Common myeloid progenitor, CD34-positive (primary cell): ENCODE results near the gene TMEM94.

Experiments used
- CTCF ChIA-PET: fragments of 350-600 bp; sonication (Branson Sonifier 250); formaldehyde crosslinking; loops from one replicate; lab custom pipeline; 2021; ENCODE audit warnings: antibody characterized with exemption; lab: Charles Lee
- POLR2A ChIA-PET: fragments of 350-600 bp; sonication (Branson Sonifier 250); formaldehyde crosslinking; loops from one replicate; lab custom pipeline; 2021; ENCODE audit warnings: antibody characterized with exemption; lab: Charles Lee
- DNase-seq, 3 donors: peaks; one replicate each; pipeline versions ENCODE4 v3.0.0 to v3.0.0-alpha.2; 2013
- H3K27ac ChIP-seq, 2 experiments: 1 replicate in 1 of 2; 2 replicates in 1 of 2; pipeline ENCODE4 v1.7.0; 2013; ENCODE audit warnings: inconsistent platforms in 2 of 2, low read length in 2 of 2, mild to moderate bottlenecking in 2 of 2, low read depth in 1 of 2, moderate library complexity in 1 of 2; ENCODE audit not compliant: severe bottlenecking in 2 of 2, insufficient read depth in 1 of 2, poor library complexity in 1 of 2
- H3K27me3 ChIP-seq, 5 experiments: replicated peaks in 2 of 5; 1 replicate in 3 of 5; 2 replicates in 2 of 5; pipeline versions ENCODE4 v1.6.1 to v1.7.0; 2013; ENCODE audit warnings: low read length in 4 of 5, mild to moderate bottlenecking in 2 of 5, moderate library complexity in 2 of 5, inconsistent platforms in 1 of 5; ENCODE audit not compliant: insufficient read depth in 5 of 5, control insufficient read depth in 4 of 5
- H3K36me3 ChIP-seq, 4 experiments: 1 replicate in 2 of 4; 2 replicates in 2 of 4; pipeline versions ENCODE4 v1.6.1 to v1.7.0; 2013; ENCODE audit warnings: low read length in 3 of 4, control low read depth in 1 of 4, mild to moderate bottlenecking in 1 of 4; ENCODE audit not compliant: control insufficient read depth in 4 of 4, insufficient read depth in 4 of 4
- H3K4me1 ChIP-seq, 4 experiments: 1 replicate in 3 of 4; 2 replicates in 1 of 4; pipeline versions ENCODE4 v1.6.1 to v1.7.1; 2013; ENCODE audit warnings: low read length in 3 of 4, mild to moderate bottlenecking in 3 of 4, control low read depth in 1 of 4, inconsistent platforms in 1 of 4, moderate library complexity in 1 of 4; ENCODE audit not compliant: control insufficient read depth in 4 of 4, insufficient read depth in 4 of 4; ENCODE audit errors: control extremely low read depth in 1 of 4
- H3K4me3 ChIP-seq, 7 experiments: 1 replicate in 4 of 7; 2 replicates in 3 of 7; pipeline versions ENCODE4 v1.5.1 to v1.7.0; 2013; ENCODE audit warnings: mild to moderate bottlenecking in 7 of 7, low read length in 6 of 7, moderate library complexity in 6 of 7, inconsistent platforms in 2 of 7, low read depth in 2 of 7, control low read depth in 1 of 7; ENCODE audit not compliant: insufficient read depth in 4 of 7, control insufficient read depth in 1 of 7; ENCODE audit errors: extremely low read depth in 1 of 7
- H3K9me3 ChIP-seq, 5 experiments: 1 replicate in 4 of 5; 2 replicates in 1 of 5; pipeline versions ENCODE4 v1.6.1 to v1.7.1; 2013; ENCODE audit warnings: low read length in 4 of 5, mild to moderate bottlenecking in 2 of 5, inconsistent platforms in 1 of 5, low read depth in 1 of 5, moderate library complexity in 1 of 5; ENCODE audit not compliant: control insufficient read depth in 4 of 5, insufficient read depth in 2 of 5; ENCODE audit errors: control extremely low read depth in 1 of 5
- WGBS: methylation state at CpG from one replicate; pipeline ENCODE4 v1.1.5; 2013; ENCODE audit not compliant: insufficient coverage; 5-methylcytosine and 5-hydroxymethylcytosine counted together

Gene TMEM94

DNA sequence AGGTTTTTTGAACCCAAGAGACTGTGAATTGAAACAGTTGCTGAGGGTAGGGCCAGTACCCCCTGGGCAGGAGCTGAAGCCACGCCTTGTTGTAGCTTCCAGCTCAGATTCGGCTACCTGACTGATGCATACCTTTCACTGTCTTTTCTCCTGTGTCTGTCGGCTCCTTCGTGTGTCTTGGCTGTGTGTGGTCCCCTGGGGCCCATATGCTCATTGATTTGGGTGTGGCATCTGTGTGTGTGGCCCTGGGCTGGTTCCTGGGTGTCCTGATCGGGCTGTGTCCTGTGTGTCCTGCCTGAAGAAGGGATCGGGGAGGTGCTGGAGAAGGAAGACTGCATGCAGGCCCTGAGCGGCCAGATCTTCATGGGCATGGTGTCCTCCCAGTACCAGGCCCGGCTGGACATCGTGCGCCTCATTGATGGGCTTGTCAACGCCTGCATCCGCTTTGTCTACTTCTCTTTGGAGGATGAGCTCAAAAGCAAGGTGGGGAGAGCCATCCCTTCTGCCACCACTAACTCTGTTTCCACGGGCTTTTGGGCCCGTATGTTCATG, 38.0 kb downstream of the TMEM94 start:
- POLR2A ChIA-PET, result no interaction called here
- Histone ChIP-seq H3K4me3 (no peak overlapping the region), H3K27me3 (no peaks in the 10 kb centered on the region), H3K27ac (no peak overlapping the region), H3K9me3 (no peaks in the 10 kb centered on the region), H3K36me3 (peaks cover 2 to 80% (median 58%) of the 10 kb centered on the region in 4 experiments), H3K4me1 (peaks cover 3 to 23% (median 23%) of the 10 kb centered on the region in 4 experiments)
- 97% methylated on average over 11 of the region's 14 CpGs for WGBS
- CTCF ChIA-PET, result interaction anchor here (1.1 to 1.7 kb wide), 2 partner anchors 9 to 22 kb away, joined by 3 to 5 read pairs; partner anchors contain the start of gene TSEN54
- no peak for DNase-seq

DNA sequence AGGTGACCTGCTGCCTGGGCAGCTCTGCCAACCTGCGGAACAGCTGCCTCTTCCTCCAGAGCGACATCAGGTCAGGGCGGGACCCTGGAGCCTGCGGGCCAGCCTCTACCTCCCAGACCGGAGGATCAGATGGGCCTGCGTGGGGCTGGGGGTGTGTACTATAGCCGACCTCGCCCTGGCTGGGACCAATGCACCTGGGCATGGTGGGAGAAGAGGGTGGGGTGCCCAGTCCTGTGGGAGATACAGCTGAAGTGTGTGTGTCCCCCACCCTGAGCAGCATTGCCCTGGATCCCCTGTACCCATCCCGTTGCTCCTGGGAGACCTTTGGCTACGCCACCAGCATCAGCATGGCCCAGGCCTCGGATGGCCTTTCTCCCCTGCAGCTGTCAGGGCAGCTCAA, 39.6 kb downstream of the TMEM94 start:
- Histone ChIP-seq H3K27me3 (no peaks in the 10 kb centered on the region), H3K27ac (no peak overlapping the region), H3K4me3 (no peak overlapping the region), H3K9me3 (no peaks in the 10 kb centered on the region), H3K4me1 (peaks cover 3 to 28% (median 20%) of the 10 kb centered on the region in 4 experiments), H3K36me3 (peaks cover 2 to 91% (median 65%) of the 10 kb centered on the region in 4 experiments)
- ChIA-PET POLR2A (interaction anchor here (0.5 kb wide), 1 partner anchor 36 kb away, joined by 5 read pairs; no protein-coding TSS in a partner anchor), CTCF (interaction anchor here (0.9 to 1.4 kb wide), 2 partner anchors 9 to 63 kb away, joined by 3 read pairs; no protein-coding TSS in a partner anchor)
- no peak for DNase-seq
- 100% methylated on average over 11 of the region's 11 CpGs for WGBS

DNA sequence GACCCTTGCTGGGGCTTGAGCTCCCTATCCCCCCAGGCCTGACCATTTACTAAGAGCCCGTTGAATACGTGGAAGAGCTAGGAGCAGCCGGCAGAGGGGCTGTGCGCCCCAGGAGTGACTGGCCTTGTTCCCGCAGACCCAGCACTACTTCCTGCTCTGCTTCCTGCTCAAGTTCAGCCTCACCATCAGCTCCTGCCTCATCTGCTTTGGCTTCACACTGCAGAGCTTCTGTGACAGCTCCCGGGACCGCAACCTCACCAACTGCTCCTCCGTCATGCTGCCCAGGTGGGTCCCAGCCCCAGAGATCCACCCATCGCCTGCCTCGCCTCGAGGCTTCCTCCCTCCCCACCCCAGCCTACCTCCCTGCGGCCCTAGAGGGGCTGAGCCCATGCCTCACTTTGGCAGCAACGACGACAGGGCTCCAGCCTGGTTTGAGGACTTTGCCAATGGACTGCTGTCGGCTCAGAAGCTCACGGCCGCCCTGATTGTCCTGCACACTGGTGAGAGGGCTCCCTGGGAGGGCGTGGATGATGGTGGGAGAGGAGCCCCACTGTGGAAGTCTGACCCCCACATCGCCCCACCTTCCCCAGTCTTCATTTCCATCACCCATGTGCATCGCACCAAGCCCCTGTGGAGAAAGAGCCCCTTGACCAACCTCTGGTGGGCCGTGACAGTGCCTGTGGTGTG, 41.7 kb downstream of the TMEM94 start:
- DNase-seq, result peak; percentile 36 to 73 (median 68)
- CTCF ChIA-PET, result interaction anchor here (0.6 to 2.7 kb wide), 16 partner anchors 10 to 207 kb away, joined by 3 to 18 read pairs (median 4); partner anchors contain the start of genes LLGL2, TMEM94 and TSEN54
- peaks cover 2 to 71% (median 53%) of the 10 kb centered on the region in 4 experiments for H3K36me3 ChIP-seq

DNA sequence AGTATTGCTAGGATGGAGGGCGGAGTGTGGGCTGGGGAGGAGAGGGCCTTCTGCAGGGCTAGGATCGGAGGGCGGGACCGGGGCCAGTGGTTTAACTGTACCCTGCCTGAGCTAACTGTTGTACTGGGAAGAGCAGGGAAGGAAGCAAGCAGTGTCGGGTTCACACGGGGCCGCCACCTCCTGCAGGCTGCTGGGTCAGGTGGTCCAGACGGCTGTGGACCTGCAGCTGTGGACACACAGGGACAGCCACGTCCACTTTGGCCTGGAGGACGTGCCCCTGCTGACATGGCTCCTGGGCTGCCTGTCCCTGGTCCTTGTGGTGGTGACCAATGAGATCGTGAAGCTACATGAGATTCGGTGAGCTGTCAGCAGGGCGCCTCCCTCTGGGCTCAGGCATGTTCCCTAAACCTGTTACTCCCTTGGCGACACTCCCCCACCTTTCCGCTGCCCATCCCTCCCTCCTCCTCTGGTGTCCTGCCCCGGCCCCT, 42.3 kb downstream of the TMEM94 start:
- ChIA-PET POLR2A (interaction anchor here (0.5 to 1.2 kb wide), 4 partner anchors 11 to 134 kb away, joined by 3 to 4 read pairs (median 4); partner anchors contain the start of gene TMEM94), CTCF (interaction anchor here (0.6 to 2.7 kb wide), 13 partner anchors 9 to 208 kb away, joined by 3 to 18 read pairs (median 4); partner anchors contain the start of genes TMEM94 and TSEN54)
- Histone ChIP-seq H3K27me3 (no peaks in the 10 kb centered on the region), H3K4me3 (peak overlapping the region in 2 of 7 experiments; percentile 13 to 25), H3K36me3 (peaks cover 2 to 66% (median 47%) of the 10 kb centered on the region in 4 experiments), H3K4me1 (peaks cover 3 to 28% (median 19%) of the 10 kb centered on the region in 4 experiments), H3K27ac (peak overlapping the region in 1 of 2 experiments; percentile 25), H3K9me3 (no peaks in the 10 kb centered on the region)
- 59% methylated on average over 8 of the region's 16 CpGs for WGBS
- DNase-seq, result peak in 2 of 3 donors; percentile 9 to 12

More for the DNA sequence above, 41.7 kb downstream of the TMEM94 start:
- Histone ChIP-seq H3K27me3 (no peaks in the 10 kb centered on the region), H3K9me3 (no peaks in the 10 kb centered on the region), H3K27ac (peak overlapping the region in 1 of 2 experiments; percentile 2), H3K4me1 (peaks cover 3 to 28% (median 19%) of the 10 kb centered on the region in 4 experiments), H3K4me3 (peak overlapping the region in 3 of 7 experiments; percentile 13 to 33 (median 25))
- POLR2A ChIA-PET, result interaction anchor here (0.5 to 1.2 kb wide), 3 partner anchors 11 to 42 kb away, joined by 3 to 4 read pairs (median 3); partner anchors contain the start of gene TMEM94
- 4% methylated on average over 13 of the region's 21 CpGs for WGBS

DNA sequence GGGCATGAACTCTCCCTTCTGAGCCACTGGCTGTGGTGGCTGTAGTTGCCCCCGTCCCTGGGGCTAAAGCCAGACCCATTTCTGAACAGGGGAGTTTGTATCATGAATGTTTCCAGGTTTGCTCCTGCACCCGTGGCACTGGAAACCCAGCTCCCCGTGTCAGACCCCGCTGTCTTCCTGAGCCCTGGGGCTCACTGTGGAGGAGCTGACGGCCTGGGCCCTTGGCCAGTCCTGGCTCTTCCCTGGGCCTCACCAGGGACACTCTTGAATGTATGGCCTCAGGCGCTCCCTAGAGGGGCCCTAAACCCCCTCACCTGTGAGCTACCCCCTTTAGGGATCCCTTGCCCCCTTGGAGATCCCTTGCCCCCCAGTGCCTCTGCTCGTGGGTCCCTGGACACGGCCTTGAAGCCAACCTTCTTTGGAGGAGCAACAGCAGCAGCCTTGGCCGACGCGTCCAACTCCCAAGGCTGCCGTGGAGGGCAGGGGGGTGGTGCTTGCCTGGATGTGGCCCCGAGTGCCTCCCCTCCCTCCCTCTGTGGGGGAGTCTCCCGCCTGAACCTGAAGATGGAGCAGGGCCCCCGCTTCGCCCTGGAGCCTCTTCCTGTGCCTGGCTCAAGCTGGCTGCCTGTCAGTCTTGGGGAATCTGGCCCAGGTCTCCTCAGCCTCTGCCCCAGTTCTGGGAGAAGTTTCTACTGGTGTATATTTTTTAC, 43.0 kb downstream of the TMEM94 start:
- Histone ChIP-seq H3K27ac (peak overlapping the region in 1 of 2 experiments; percentile 25), H3K9me3 (no peaks in the 10 kb centered on the region), H3K36me3 (peaks cover 2 to 59% (median 40%) of the 10 kb centered on the region in 4 experiments), H3K4me3 (no peak overlapping the region), H3K4me1 (peaks cover 3 to 28% (median 19%) of the 10 kb centered on the region in 4 experiments), H3K27me3 (no peaks in the 10 kb centered on the region)
- ChIA-PET POLR2A (interaction anchor here (1.0 kb wide), 1 partner anchor 135 kb away, joined by 4 read pairs; no protein-coding TSS in a partner anchor), CTCF (interaction anchor here (0.6 to 2.7 kb wide), 10 partner anchors 12 to 209 kb away, joined by 3 to 18 read pairs (median 4); partner anchors contain the start of genes TMEM94 and TSEN54)
- no peak for DNase-seq
- 94% methylated on average over 6 of the region's 16 CpGs for WGBS

DNA sequence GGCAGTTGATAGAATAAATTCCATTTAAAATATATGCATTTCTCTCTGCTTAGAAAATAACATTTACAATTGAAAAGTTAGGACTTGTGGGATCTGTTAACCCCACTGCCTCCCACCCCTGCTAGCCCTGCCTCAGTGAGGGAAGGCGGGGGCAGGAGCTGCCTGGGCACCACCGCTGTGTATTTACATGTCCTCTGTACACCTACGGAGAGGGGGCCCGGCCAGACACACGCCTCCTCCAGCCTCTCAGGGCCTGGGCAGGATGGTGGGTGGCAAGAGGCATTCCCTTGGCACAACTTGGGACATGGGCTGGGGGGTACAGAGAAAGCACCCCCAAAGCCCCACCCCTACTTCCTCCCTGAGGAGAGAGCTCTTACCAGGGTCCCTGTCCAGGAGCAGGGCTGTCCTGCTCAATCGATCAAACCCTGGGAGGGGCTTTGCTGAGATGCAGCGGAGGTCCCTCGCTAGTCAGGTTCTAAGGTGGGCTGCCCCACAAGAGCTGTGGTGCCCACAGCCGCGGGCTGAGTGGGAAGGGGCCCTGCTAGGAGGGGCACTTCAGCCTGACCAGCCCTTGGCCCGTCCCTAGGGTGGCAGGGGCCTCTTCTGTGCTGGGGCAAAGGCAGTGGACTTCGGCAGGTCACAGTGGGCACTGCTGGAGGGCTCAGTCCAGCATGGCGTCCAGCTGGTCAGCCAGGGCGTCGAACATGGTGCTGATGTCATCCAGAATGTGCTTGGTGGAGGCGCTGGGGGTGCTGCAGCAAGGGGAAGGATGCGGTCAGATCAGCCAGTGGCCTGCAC, 44.2 kb downstream of the TMEM94 start:
- POLR2A ChIA-PET, result no interaction called here
- H3K36me3 ChIP-seq, result peaks cover 2 to 48% (median 34%) of the 10 kb centered on the region in 4 experiments
- CTCF ChIA-PET, result interaction anchor here (0.9 to 1.4 kb wide), 3 partner anchors 9 to 14 kb away, joined by 3 to 4 read pairs (median 3); no protein-coding TSS in a partner anchor

More for the DNA sequence above, 44.2 kb downstream of the TMEM94 start:
- no peaks in the 10 kb centered on the region for H3K27me3 ChIP-seq
- no peaks in the 10 kb centered on the region for H3K9me3 ChIP-seq
- H3K4me3 ChIP-seq, result no peak overlapping the region
- 99% methylated on average over 11 of the region's 17 CpGs for WGBS
- H3K27ac ChIP-seq, result no peak overlapping the region
- H3K4me1 ChIP-seq, result peaks cover 3 to 28% (median 19%) of the 10 kb centered on the region in 4 experiments
- no peak for DNase-seq
